H9 (cell line): ENCODE measurements around the gene AHDC1. TPM values are rescaled to one million over a fixed set of nuclear protein-coding genes. Genes with fewer than 3 reads are reported as not detected.
"Not testable (repeated sequence)": the region's sequence is repeated elsewhere in the genome, so short reads cannot be mapped to it uniquely, and the experiment has no call there.

Experiments
- DNase-seq: peaks from one replicate; pipeline ENCODE4 v3.0.0-alpha.2; 2017
- H2AFZ ChIP-seq: one replicate; pipeline ENCODE4 v1.6.1; 2013; ENCODE audit warnings: mild to moderate bottlenecking, low read length, control low read depth, moderate library complexity
- H2AK5ac ChIP-seq: 2 replicates; pipeline ENCODE4 v1.6.1; 2013; ENCODE audit warnings: low read length, control low read depth, mixed read lengths; ENCODE audit not compliant: insufficient read length
- H2BK120ac ChIP-seq: one replicate; pipeline ENCODE4 v1.6.1; 2013; ENCODE audit warnings: low read depth, mild to moderate bottlenecking, low read length, control low read depth, inconsistent platforms; ENCODE audit not compliant: poor library complexity, severe bottlenecking
- H2BK12ac ChIP-seq: 2 replicates; pipeline ENCODE4 v1.6.1; 2013; ENCODE audit warnings: low read length, control low read depth, mixed read lengths, low read depth; ENCODE audit not compliant: insufficient read length
- H2BK15ac ChIP-seq: 2 replicates; pipeline ENCODE4 v1.6.1; 2013; ENCODE audit warnings: low read depth, low read length, control low read depth
- H2BK20ac ChIP-seq: one replicate; pipeline ENCODE4 v1.6.1; 2013; ENCODE audit warnings: low read depth, mild to moderate bottlenecking, low read length, control low read depth, inconsistent platforms; ENCODE audit not compliant: poor library complexity, severe bottlenecking
- H2BK5ac ChIP-seq: 2 replicates; pipeline ENCODE4 v1.6.1; 2013; ENCODE audit warnings: low read length, control low read depth, mixed read lengths; ENCODE audit not compliant: insufficient read length
- H3K14ac ChIP-seq: 2 replicates; pipeline ENCODE4 v1.6.1; 2013; ENCODE audit warnings: low read length, control low read depth; ENCODE audit not compliant: insufficient read depth
- H3K18ac ChIP-seq: 2 replicates; pipeline ENCODE4 v1.6.1; 2013; ENCODE audit warnings: low read depth, mild to moderate bottlenecking, mixed read lengths, low read length, control low read depth; ENCODE audit not compliant: insufficient read length
- H3K23ac ChIP-seq: 2 replicates; pipeline ENCODE4 v1.6.1; 2013; ENCODE audit warnings: low read length, control low read depth, mixed read lengths, low read depth; ENCODE audit not compliant: insufficient read length
- H3K23me2 ChIP-seq: 2 replicates; pipeline ENCODE4 v1.6.1; 2013; ENCODE audit warnings: low read depth, mild to moderate bottlenecking, mixed read lengths, low read length, control low read depth; ENCODE audit not compliant: insufficient read length, poor library complexity, severe bottlenecking
- H3K27ac ChIP-seq: 2 replicates; pipeline ENCODE4 v1.5.1; 2013; ENCODE audit warnings: low read length, control low read depth, mixed read lengths, low read depth; ENCODE audit not compliant: insufficient read length
- H3K27me3 ChIP-seq: 2 replicates; pipeline ENCODE4 v1.6.1; 2013; ENCODE audit warnings: low read length, control low read depth, inconsistent platforms; ENCODE audit not compliant: insufficient read depth
- H3K4ac ChIP-seq: 2 replicates; pipeline ENCODE4 v1.6.1; 2013; ENCODE audit warnings: low read depth, mild to moderate bottlenecking, control low read depth, inconsistent platforms, low read length, moderate library complexity
- H3K4me1 ChIP-seq: 2 replicates; pipeline ENCODE4 v1.6.1; 2013; ENCODE audit warnings: low read length, control low read depth, inconsistent platforms; ENCODE audit not compliant: insufficient read depth
- H3K4me2 ChIP-seq: 2 replicates; pipeline ENCODE4 v1.6.1; 2013; ENCODE audit warnings: low read length, control low read depth, mixed read lengths; ENCODE audit not compliant: insufficient read length, insufficient read depth
- H3K56ac ChIP-seq: 2 replicates; pipeline ENCODE4 v1.6.1; 2013; ENCODE audit warnings: low read depth, mild to moderate bottlenecking, mixed read lengths, low read length, control low read depth; ENCODE audit not compliant: insufficient read length
- H3K79me1 ChIP-seq: 2 replicates; pipeline ENCODE4 v1.6.1; 2013; ENCODE audit warnings: low read depth, mild to moderate bottlenecking, moderate library complexity, low read length, control low read depth, inconsistent platforms; ENCODE audit not compliant: insufficient read depth, poor library complexity, severe bottlenecking
- H3K79me2 ChIP-seq: 2 replicates; pipeline ENCODE4 v1.6.1; 2013; ENCODE audit warnings: low read length, control low read depth, inconsistent platforms; ENCODE audit not compliant: insufficient read depth
- H3K9ac ChIP-seq: 2 replicates; pipeline ENCODE4 v1.6.1; 2013; ENCODE audit warnings: low read length, control low read depth, mixed read lengths; ENCODE audit not compliant: insufficient read length; ENCODE audit errors: extremely low read depth
- H3K9me3 ChIP-seq: one replicate; pipeline ENCODE4 v1.6.1; 2013; ENCODE audit warnings: low read depth, low read length, inconsistent platforms; ENCODE audit not compliant: control insufficient read depth
- H3T11ph ChIP-seq: one replicate; pipeline ENCODE4 v1.6.1; 2013; ENCODE audit warnings: mild to moderate bottlenecking, low read length, control low read depth, inconsistent platforms
- H4K20me1 ChIP-seq: one replicate; pipeline ENCODE4 v1.6.1; 2013; ENCODE audit not compliant: control insufficient read depth, insufficient read length, insufficient read depth
- H4K5ac ChIP-seq: 2 replicates; pipeline ENCODE4 v1.6.1; 2013; ENCODE audit warnings: low read depth, mild to moderate bottlenecking, mixed read lengths, low read length, control low read depth; ENCODE audit not compliant: insufficient read length
- H4K8ac ChIP-seq: replicated peaks from 2 replicates; pipeline ENCODE4 v1.6.1; 2013; ENCODE audit warnings: low read length, control low read depth, mixed read lengths, low read depth; ENCODE audit not compliant: insufficient read length
- H4K91ac ChIP-seq: 2 replicates; pipeline ENCODE4 v1.6.1; 2013; ENCODE audit warnings: low read depth, mild to moderate bottlenecking, moderate library complexity, mixed read lengths, low read length, control low read depth; ENCODE audit not compliant: insufficient read length
- H3K27ac Mint-ChIP-seq, 3 experiments: 2 replicates in 2 of 3; 3 replicates in 1 of 3; pipeline ENCODE4 v1.8.0; 2020 to 2021; ENCODE audit warnings: mixed read lengths in 3 of 3, mild to moderate bottlenecking in 1 of 3, moderate library complexity in 1 of 3
- H3K27me3 Mint-ChIP-seq: 2 replicates; pipeline ENCODE4 v1.8.0; 2021; ENCODE audit warnings: low read depth, mild to moderate bottlenecking, moderate library complexity, mixed read lengths
- H3K36me3 Mint-ChIP-seq, 3 experiments: 2 replicates in 2 of 3; 3 replicates in 1 of 3; pipeline ENCODE4 v1.8.0; 2020 to 2021; ENCODE audit warnings: low read depth in 3 of 3, mixed read lengths in 3 of 3; ENCODE audit not compliant: insufficient read depth in 1 of 3
- H3K4me1 Mint-ChIP-seq, 2 experiments: 2 replicates each; pipeline ENCODE4 v1.8.0; 2020; ENCODE audit warnings: mixed read lengths in 2 of 2
- H3K4me3 Mint-ChIP-seq, 2 experiments: 2 replicates in 1 of 2; 3 replicates in 1 of 2; pipeline ENCODE4 v1.8.0; 2020 to 2021; ENCODE audit warnings: mild to moderate bottlenecking in 2 of 2, mixed read lengths in 2 of 2, moderate library complexity in 1 of 2
- H3K9me3 Mint-ChIP-seq, 2 experiments: 2 replicates in 1 of 2; 3 replicates in 1 of 2; pipeline ENCODE4 v1.8.0; 2020; ENCODE audit warnings: mild to moderate bottlenecking in 2 of 2, mixed read lengths in 2 of 2, moderate library complexity in 1 of 2
- WGBS: extraction: QIAGEN DNeasy Blood & Tissue Kit; methylation state at CpG from one replicate; pipeline ENCODE4 v1.1.7; 2013; ENCODE audit warnings: missing lambda C conversion rate, low lambda C conversion rate, mixed read lengths; ENCODE audit not compliant: insufficient read length; ENCODE audit errors: extremely low coverage; 5-methylcytosine and 5-hydroxymethylcytosine counted together
- total RNA-seq: library from RNA; stranded (reverse); gene quantifications from 2 replicates; pipeline ENCODE4 v1.2.1, GENCODE V29; 2021
- TF ChIP-seq, protein P1 (sequence below): fragments of 200-600 bp; sonication (generic); conservative IDR thresholded peaks from 3 replicates; pipeline ENCODE4 v1.8.0; 2021; ENCODE audit warnings: antibody characterized with exemption, mild to moderate bottlenecking

The AHDC1 gene
- total RNA-seq, 1 experiment from 2014 or later: 29.4 TPM

DNA sequence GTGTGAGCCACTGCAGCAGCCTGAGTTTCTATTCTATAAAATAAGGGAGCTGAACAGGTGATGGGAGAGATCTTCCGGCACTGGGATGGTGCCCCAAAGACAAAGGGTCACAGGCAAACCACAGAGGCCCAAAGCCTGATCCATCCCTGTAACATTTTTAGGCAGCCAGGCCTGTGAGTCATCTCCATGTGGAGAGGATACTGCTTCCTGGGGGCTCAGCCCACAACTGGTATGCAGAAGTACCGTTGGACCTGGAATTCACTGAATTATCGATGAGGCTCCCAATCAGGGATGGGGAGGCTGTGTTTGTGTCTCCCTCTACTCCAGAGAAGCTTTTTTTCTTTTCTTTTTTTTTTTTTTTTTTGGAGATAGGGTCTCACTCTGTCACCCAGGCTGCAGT lies 65.2 kb downstream of the AHDC1 start:
- Histone ChIP-seq H2BK15ac (no peak overlapping the region), H3T11ph (no peak overlapping the region), H3K27ac (no peak overlapping the region), H3K14ac (no peak overlapping the region), H2BK120ac (no peak overlapping the region), H3K27me3 (no peaks in the 10 kb centered on the region), H3K18ac (no peak overlapping the region), H3K4me2 (no peak overlapping the region), H2BK20ac (no peak overlapping the region), H2AK5ac (no peak overlapping the region), H3K4me1 (peaks cover 11% of the 10 kb centered on the region; the same call in 1 of the 2 replicates), H3K79me1 (no peaks in the 10 kb centered on the region), H4K91ac (no peak overlapping the region), H4K20me1 (no peaks in the 10 kb centered on the region), H4K5ac (no peak overlapping the region), H2AFZ (no peak overlapping the region), H4K8ac (no peak overlapping the region), H3K4ac (no peak overlapping the region), H3K79me2 (no peaks in the 10 kb centered on the region), H2BK12ac (no peak overlapping the region), H3K23me2 (no peaks in the 10 kb centered on the region), H3K9me3 (no peaks in the 10 kb centered on the region), H3K9ac (no peak overlapping the region), H2BK5ac (no peak overlapping the region), H3K56ac (no peak overlapping the region), H3K23ac (no peak overlapping the region)
- no peak for DNase-seq
- H3K36me3 Mint-ChIP-seq: peaks cover 5 to 23% (median 11%) of the 10 kb centered on the region in 3 experiments; a peak in 6 of 7 replicates
- no peak overlapping the region for H3K4me3 Mint-ChIP-seq
- H3K27ac Mint-ChIP-seq: 0 out of 7 replicates have a peak overlapping the region, but pooled peaks of 1 of the 3 experiments have one; percentile 49
- WGBS: no CpG with 5 or more reads among the region's 3 CpGs
- TF ChIP-seq, protein P1, sequence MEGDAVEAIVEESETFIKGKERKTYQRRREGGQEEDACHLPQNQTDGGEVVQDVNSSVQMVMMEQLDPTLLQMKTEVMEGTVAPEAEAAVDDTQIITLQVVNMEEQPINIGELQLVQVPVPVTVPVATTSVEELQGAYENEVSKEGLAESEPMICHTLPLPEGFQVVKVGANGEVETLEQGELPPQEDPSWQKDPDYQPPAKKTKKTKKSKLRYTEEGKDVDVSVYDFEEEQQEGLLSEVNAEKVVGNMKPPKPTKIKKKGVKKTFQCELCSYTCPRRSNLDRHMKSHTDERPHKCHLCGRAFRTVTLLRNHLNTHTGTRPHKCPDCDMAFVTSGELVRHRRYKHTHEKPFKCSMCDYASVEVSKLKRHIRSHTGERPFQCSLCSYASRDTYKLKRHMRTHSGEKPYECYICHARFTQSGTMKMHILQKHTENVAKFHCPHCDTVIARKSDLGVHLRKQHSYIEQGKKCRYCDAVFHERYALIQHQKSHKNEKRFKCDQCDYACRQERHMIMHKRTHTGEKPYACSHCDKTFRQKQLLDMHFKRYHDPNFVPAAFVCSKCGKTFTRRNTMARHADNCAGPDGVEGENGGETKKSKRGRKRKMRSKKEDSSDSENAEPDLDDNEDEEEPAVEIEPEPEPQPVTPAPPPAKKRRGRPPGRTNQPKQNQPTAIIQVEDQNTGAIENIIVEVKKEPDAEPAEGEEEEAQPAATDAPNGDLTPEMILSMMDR: no peak
- H3K27me3 Mint-ChIP-seq: no peaks in the 10 kb centered on the region; the same call in 1 of the 2 replicates
- no peaks in the 10 kb centered on the region for H3K9me3 Mint-ChIP-seq
- H3K4me1 Mint-ChIP-seq: peaks cover 57 to 69% of the 10 kb centered on the region in 2 experiments

DNA sequence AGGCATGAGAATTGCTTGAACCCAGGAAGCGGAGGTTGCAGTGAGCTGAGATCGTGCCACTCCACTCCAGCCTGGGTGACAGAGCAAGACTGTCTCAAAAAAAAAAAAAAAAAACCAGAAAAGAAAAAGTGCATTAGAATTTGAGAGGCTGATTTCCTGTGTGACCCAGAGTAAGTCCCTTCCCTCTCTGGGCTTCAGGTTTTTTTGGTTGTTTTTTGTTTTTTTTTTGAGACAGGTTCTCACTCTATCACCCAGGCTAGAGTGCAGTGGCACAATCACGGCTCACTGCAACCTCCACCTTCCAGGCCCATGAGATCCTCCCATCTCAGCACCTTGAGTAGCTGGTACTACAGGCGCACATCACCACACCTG lies 65.7 kb downstream of the AHDC1 start:
- H3K9ac ChIP-seq, H3K4me1 ChIP-seq: not testable (repeated sequence)
- peaks cover 55 to 71% of the 10 kb centered on the region in 2 experiments for H3K4me1 Mint-ChIP-seq

More for the DNA sequence above, 65.7 kb downstream of the AHDC1 start:
- not testable (repeated sequence) for H4K5ac ChIP-seq, H2BK5ac ChIP-seq, H3K27me3 ChIP-seq, H3K9me3 ChIP-seq, H3K4me3 Mint-ChIP-seq, H2AFZ ChIP-seq, H2AK5ac ChIP-seq, DNase-seq, H4K20me1 ChIP-seq, H3K23me2 ChIP-seq, H3K18ac ChIP-seq, H3T11ph ChIP-seq, H3K79me1 ChIP-seq, H3K27ac ChIP-seq, H2BK15ac ChIP-seq, H3K4me2 ChIP-seq, H2BK20ac ChIP-seq, H3K27me3 Mint-ChIP-seq, H4K91ac ChIP-seq, H3K4ac ChIP-seq, H3K9me3 Mint-ChIP-seq, H4K8ac ChIP-seq, H2BK120ac ChIP-seq, H3K56ac ChIP-seq, H3K23ac ChIP-seq, H3K79me2 ChIP-seq, H2BK12ac ChIP-seq, H3K14ac ChIP-seq
- Mint-ChIP-seq H3K36me3 (peaks cover 10 to 25% (median 16%) of the 10 kb centered on the region in 3 experiments; a peak in 6 of 7 replicates), H3K27ac (0 out of 7 replicates have a peak overlapping the region, but pooled peaks of 1 of the 3 experiments have one; percentile 49)
- WGBS: no CpG with 5 or more reads among the region's 4 CpGs
